Endothelial cell of umbilical vein (primary cell): ENCODE measurements around the gene GARS1. TPM values are rescaled to one million over a fixed set of nuclear protein-coding genes. Genes with fewer than 3 reads are reported as not detected.

Experiments
- BruUV-seq: library from RNA; stranded (reverse); fragments of 400-500 nt; replicated peaks from 2 replicates; lab custom pipeline; 2021; lab: Mats Ljungman, UMichigan
- CTCF ChIA-PET: fragments of 300-600, 350-600 bp; sonication (Branson Sonifier 250); formaldehyde crosslinking; loops from one replicate; lab custom pipeline; 2021; ENCODE audit warnings: antibody characterized with exemption, inconsistent platforms; lab: Charles Lee
- POLR2A ChIA-PET: fragments of 300-600, 350-600 bp; sonication (Branson Sonifier 250); formaldehyde crosslinking; loops from one replicate; lab custom pipeline; 2021; ENCODE audit warnings: antibody characterized with exemption, inconsistent platforms; lab: Charles Lee
- DNase-seq: peaks from one replicate; pipeline ENCODE4 v3.0.0-alpha.2; 2011; ENCODE audit warnings: low read depth, low spot score
- FAIRE-seq: peaks from 2 replicates; lab custom pipeline; 2011; peaks lifted over from hg19 to GRCh38; lab: Jason Lieb, UNC
- H2AFZ ChIP-seq: 2 replicates; pipeline ENCODE4 v1.6.0; 2012; ENCODE audit warnings: low read depth, low read length, control low read depth, inconsistent platforms
- H3K27ac ChIP-seq: 2 replicates; pipeline ENCODE4 v1.5.1; 2011; ENCODE audit warnings: low read depth, mild to moderate bottlenecking, control low read depth, low read length, moderate library complexity; ENCODE audit not compliant: insufficient read depth
- H3K27me3 ChIP-seq, 2 experiments: 2 replicates each; pipeline versions ENCODE4 v1.6.0 to v1.6.1; 2011; ENCODE audit warnings: low read length in 2 of 2, mixed read lengths in 1 of 2; ENCODE audit not compliant: control insufficient read depth in 2 of 2, insufficient read depth in 2 of 2
- H3K36me3 ChIP-seq, 2 experiments: 2 replicates in 1 of 2; 3 replicates in 1 of 2; pipeline ENCODE4 v1.5.1; 2011; ENCODE audit warnings: low read length in 2 of 2, mild to moderate bottlenecking in 1 of 2, moderate library complexity in 1 of 2; ENCODE audit not compliant: control insufficient read depth in 2 of 2, insufficient read depth in 2 of 2; ENCODE audit errors: extremely low read depth in 1 of 2
- H3K4me1 ChIP-seq: 3 replicates; pipeline ENCODE4 v1.5.1; 2011; ENCODE audit warnings: mild to moderate bottlenecking, low read length; ENCODE audit not compliant: control insufficient read depth, insufficient read depth; ENCODE audit errors: extremely low read depth
- H3K4me2 ChIP-seq: 2 replicates; pipeline ENCODE4 v1.6.1; 2011; ENCODE audit warnings: low read length, control low read depth, mixed read lengths; ENCODE audit not compliant: insufficient read depth
- H3K4me3 ChIP-seq, 3 experiments: fragments of 200-600 bp in 1 of 3; sonication (generic), shearing (Covaris generic) in 1 of 3; replicated peaks in 1 of 3; 2 replicates each; pipeline ENCODE4 v1.5.1; 2011 to 2016; ENCODE audit warnings: control low read depth in 3 of 3, low read length in 3 of 3, mild to moderate bottlenecking in 2 of 3, inconsistent platforms in 1 of 3, low read depth in 1 of 3, moderate library complexity in 1 of 3; ENCODE audit not compliant: insufficient read depth in 1 of 3
- H3K79me2 ChIP-seq: 2 replicates; pipeline ENCODE4 v1.6.0; 2012; ENCODE audit warnings: low read length, inconsistent platforms; ENCODE audit not compliant: control insufficient read depth, insufficient read depth
- H3K9ac ChIP-seq: replicated peaks from 2 replicates; pipeline ENCODE3; 2011; ENCODE audit warnings: low read length, control low read depth; ENCODE audit not compliant: insufficient read depth; ENCODE audit errors: extremely low read depth
- H3K9me1 ChIP-seq: replicated peaks from 3 replicates; pipeline ENCODE4 v1.6.0; 2011; ENCODE audit warnings: mild to moderate bottlenecking, low read length; ENCODE audit not compliant: control insufficient read depth, insufficient read depth; ENCODE audit errors: extremely low read depth
- H3K9me3 ChIP-seq: replicated peaks from 2 replicates; pipeline ENCODE4 v1.5.1; 2012; ENCODE audit warnings: low read length, inconsistent platforms; ENCODE audit not compliant: control insufficient read depth, insufficient read depth
- H4K20me1 ChIP-seq: replicated peaks from 2 replicates; pipeline ENCODE3; 2011; ENCODE audit warnings: mild to moderate bottlenecking, low read length; ENCODE audit not compliant: control insufficient read depth, insufficient read depth; ENCODE audit errors: extremely low read depth
- EZH2 ChIP-seq: IDR thresholded peaks from 2 replicates; pipeline ENCODE4 v1.6.1; 2012; ENCODE audit warnings: borderline replicate concordance, low read depth, mild to moderate bottlenecking, moderate library complexity, low read length, inconsistent platforms; ENCODE audit not compliant: severe bottlenecking
- FOS ChIP-seq: IDR thresholded peaks from 2 replicates; pipeline ENCODE4 v1.6.1; 2011; ENCODE audit warnings: mild to moderate bottlenecking, low read length, moderate library complexity, borderline replicate concordance; ENCODE audit not compliant: insufficient read depth
- MYC ChIP-seq: IDR thresholded peaks from one replicate; pipeline ENCODE4 v1.6.1; 2011; ENCODE audit warnings: mild to moderate bottlenecking, low read depth, low read length
- POLR2A ChIP-seq: IDR thresholded peaks from 2 replicates; pipeline ENCODE4 v1.6.1; 2012; ENCODE audit warnings: low read depth, mild to moderate bottlenecking, control low read depth, low read length
- POLR2AphosphoS5 ChIP-seq: IDR thresholded peaks from 2 replicates; pipeline ENCODE4 v1.6.1; 2012; ENCODE audit warnings: low read depth, mild to moderate bottlenecking, control low read depth, low read length, moderate library complexity; ENCODE audit not compliant: insufficient read depth
- dilution Hi-C: fragments of 300-500 bp; cut with MboI; formaldehyde crosslinking; loops from one replicate; pipeline ENCODE4 v1.15.0; 2019; ENCODE audit warnings: low sequenced_read_pairs; ENCODE audit not compliant: extremely low pct_ligation_motif_present
- intact Hi-C: fragments of 100-400 bp; cut with micrococcal nuclease; formaldehyde crosslinking; loops from one replicate; pipeline ENCODE4 v1.10.0; 2022
- polyA plus RNA-seq, 4 experiments: library from polyadenylated mRNA; depleted of rRNA in 3 of 4; stranded (reverse) in 3 of 4; unstranded in 1 of 4; fragments of >200 nt; gene quantifications; 2 replicates each; pipeline versions ENCODE4 v1.2.1 to v1.2.3, GENCODE V29; 2011 to 2012; ENCODE audit warnings: missing spikeins in 1 of 4
- total RNA-seq: library from RNA; stranded (reverse); gene quantifications from 2 replicates; pipeline ENCODE4 v1.2.3, GENCODE V29; 2021

GARS1 gene
- total and polyA plus RNA-seq, 2 donors (not counting 3 experiments of a cell fraction or from before 2014, with no cell fraction given) = 194 to 295 TPM

DNA sequence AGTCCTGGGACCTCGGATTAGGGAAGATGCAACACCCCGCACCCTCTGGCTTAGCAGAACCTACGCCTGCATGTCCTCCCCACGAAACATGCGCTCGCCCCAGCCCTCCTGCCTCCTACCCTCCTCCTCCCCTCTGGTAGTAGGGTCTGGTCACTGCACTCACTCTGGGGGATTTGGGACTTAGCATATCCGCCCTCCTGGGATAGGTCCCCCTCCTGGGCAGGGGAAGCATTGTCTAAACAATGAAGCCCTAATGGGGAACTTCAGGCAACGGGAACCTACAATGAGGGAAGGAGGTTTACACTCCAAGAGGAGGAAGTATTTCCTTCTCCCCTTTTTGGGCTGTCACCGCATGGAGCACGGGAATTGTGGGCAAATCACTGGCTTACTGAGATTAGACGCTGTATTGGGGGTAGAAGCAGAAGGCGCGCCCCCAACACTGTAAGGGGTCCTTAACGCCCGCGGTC, 86.7 kb downstream of the GARS1 start:
- Histone ChIP-seq H3K4me3 (no peak overlapping the region), H3K36me3 (no peaks in the 10 kb centered on the region), H3K9me1 (no peaks in the 10 kb centered on the region), H3K9me3 (no peaks in the 10 kb centered on the region), H2AFZ (no peak overlapping the region), H3K9ac (no peak overlapping the region), H3K4me2 (no peak overlapping the region), H3K4me1 (no peaks in the 10 kb centered on the region), H3K79me2 (no peaks in the 10 kb centered on the region), H3K27me3 (peaks cover 61 to 62% of the 10 kb centered on the region in 2 experiments), H4K20me1 (no peaks in the 10 kb centered on the region), H3K27ac (no peak overlapping the region)
- FAIRE-seq (no peak), DNase-seq (no peak)
- no TSS peak for BruUV-seq
- intact Hi-C loops (no loop called here), dilution Hi-C loops (no loop called here)
- ChIA-PET POLR2A (no interaction called here), CTCF (no interaction called here)
- TF ChIP-seq FOS = no peak
- TF ChIP-seq POLR2AphosphoS5 = no peak

GRCh38 chr7:30681815-30682211, 87.1 kb downstream of the GARS1 start:
- dilution Hi-C loops (no loop called here), intact Hi-C loops (loop anchor here (1.0 kb wide), 1 partner anchor 58 kb away; no protein-coding TSS in a partner anchor)
- BruUV-seq = no TSS peak
- H3K79me2 ChIP-seq = no peaks in the 10 kb centered on the region
- ChIA-PET POLR2A (no interaction called here), CTCF (no interaction called here)
- no peaks in the 10 kb centered on the region for H4K20me1 ChIP-seq
- H3K9me1 ChIP-seq = no peaks in the 10 kb centered on the region
- FAIRE-seq (no peak), DNase-seq (no peak)
- peaks cover 59 to 61% of the 10 kb centered on the region in 2 experiments for H3K27me3 ChIP-seq
- no peaks in the 10 kb centered on the region for H3K36me3 ChIP-seq
- no peak for TF ChIP-seq POLR2A
- TF ChIP-seq EZH2 = peak; percentile 95
- no peak for TF ChIP-seq MYC
- H3K4me2 ChIP-seq = no peak overlapping the region
- H3K9ac ChIP-seq = no peak overlapping the region
- H3K4me1 ChIP-seq = no peaks in the 10 kb centered on the region
- H3K4me3 ChIP-seq = no peak overlapping the region
- H3K27ac ChIP-seq = no peak overlapping the region
- no peak overlapping the region for H2AFZ ChIP-seq
- H3K9me3 ChIP-seq = no peaks in the 10 kb centered on the region
